Omental fat pad (tissue), 4 donors: ENCODE measurements around the gene SPATA46. TPM values are rescaled to one million over a fixed set of nuclear protein-coding genes. Genes with fewer than 3 reads are reported as not detected.

ENCODE experiments used
- ATAC-seq: fragments of 150-250 bp; one replicate; pipeline ENCODE4 v1.9.1; 2016; ENCODE audit warnings: mild to moderate bottlenecking, moderate library complexity; ENCODE audit not compliant: low FRiP score
- DNase-seq: peaks from one replicate; pipeline ENCODE4 v3.0.0-alpha.2; 2019; ENCODE audit warnings: low spot score
- CTCF ChIP-seq, 3 donors: fragments of 450-650 bp; IDR thresholded peaks; one replicate each; pipeline ENCODE4 v1.5.1; 2016 to 2017; ENCODE audit warnings: antibody characterized with exemption in 3 of 3, mild to moderate bottlenecking in 3 of 3, moderate library complexity in 2 of 3
- total RNA-seq, 4 donors: library from RNA; depleted of rRNA; stranded (reverse); fragments of >200 nt; gene quantifications; one replicate each; pipeline ENCODE4 v1.1.0, GENCODE V29; 2016

Gene SPATA46
- total RNA-seq, 4 donors from 2014 or later, result not detected

GRCh38 chr1:162343470-162343869, 33.2 kb downstream of the SPATA46 start:
- ATAC-seq (no peak), DNase-seq (no peak)
- TF ChIP-seq CTCF (IDR thresholded peaks at IDR 0.05), result no peak

- TF ChIP-seq CTCF (IDR thresholded peaks at IDR 0.05), result no peak
- ATAC-seq, result no peak
- no peak for DNase-seq
Measured at GRCh38 chr1:162342452-162342983, 34.1 kb downstream of the SPATA46 start.

- DNase-seq (no peak), ATAC-seq (no peak)
Measured at GRCh38 chr1:162336621-162337285, 39.9 kb downstream of the SPATA46 start.

GRCh38 chr1:162335126-162335525, 41.5 kb downstream of the SPATA46 start:
- TF ChIP-seq CTCF (IDR thresholded peaks at IDR 0.05), result no peak
- ATAC-seq (no peak), DNase-seq (no peak)

More at GRCh38 chr1:162336621-162337285, 39.9 kb downstream of the SPATA46 start:
- TF ChIP-seq CTCF (IDR thresholded peaks at IDR 0.05), result no peak

GRCh38 chr1:162333991-162334390, 42.7 kb downstream of the SPATA46 start:
- DNase-seq (no peak), ATAC-seq (no peak)
- no peak for TF ChIP-seq CTCF (IDR thresholded peaks at IDR 0.05)

- TF ChIP-seq CTCF (IDR thresholded peaks at IDR 0.05), result no peak
- DNase-seq (no peak), ATAC-seq (no peak)
Measured at GRCh38 chr1:162329826-162330225, 46.8 kb downstream of the SPATA46 start.

- no peak for DNase-seq
- ATAC-seq, result no peak
- no peak for TF ChIP-seq CTCF (IDR thresholded peaks at IDR 0.05)
Measured at GRCh38 chr1:162328512-162328911, 48.1 kb downstream of the SPATA46 start.
